HG02571 (cell line): ENCODE results near the gene NAT10.

Source experiments
- ATAC-seq: cut with Tn5 transposase; IDR thresholded peaks from one replicate; pipeline ENCODE4 v1.9.1; 2021; ENCODE audit warnings: mild to moderate bottlenecking, moderate library complexity; ENCODE audit not compliant: unreplicated experiment

NAT10 gene

GRCh38 chr11:34184505-34185015, 79.1 kb downstream of the NAT10 start:
- ATAC-seq: no peak

- no peak for ATAC-seq
Measured at GRCh38 chr11:34185926-34186841, 80.8 kb downstream of the NAT10 start.

- ATAC-seq: no peak
Measured at GRCh38 chr11:34188181-34188580, 82.8 kb downstream of the NAT10 start.

- no peak for ATAC-seq
Measured at GRCh38 chr11:34189191-34189590, 83.8 kb downstream of the NAT10 start.

- no peak for ATAC-seq
Measured at GRCh38 chr11:34190192-34191139, 85.0 kb downstream of the NAT10 start.

- ATAC-seq: no peak
Measured at GRCh38 chr11:34191578-34191977, 86.1 kb downstream of the NAT10 start.

GRCh38 chr11:34192481-34193401, 87.3 kb downstream of the NAT10 start:
- ATAC-seq: no peak

GRCh38 chr11:34194576-34195335, 89.3 kb downstream of the NAT10 start:
- ATAC-seq: no peak
